Keratinocyte (primary cell): ENCODE measurements around the gene SLC9A6. TPM values are rescaled to one million over a fixed set of nuclear protein-coding genes. Genes with fewer than 3 reads are reported as not detected.

Source experiments
- DNase-seq: peaks from one replicate; pipeline ENCODE4 v3.0.0-alpha.2; 2011; ENCODE audit warnings: low read depth, missing footprints, low spot score
- FAIRE-seq: peaks from 2 replicates; lab custom pipeline; 2011; peaks lifted over from hg19 to GRCh38; lab: Jason Lieb, UNC
- H2AFZ ChIP-seq: 2 replicates; pipeline ENCODE4 v1.6.0; 2012; ENCODE audit warnings: low read length, control low read depth, inconsistent platforms; ENCODE audit not compliant: control insufficient read depth
- H3K27ac ChIP-seq: 2 replicates; pipeline ENCODE4 v1.5.1; 2011; ENCODE audit warnings: low read length; ENCODE audit not compliant: control insufficient read depth, insufficient read depth
- H3K27me3 ChIP-seq: 3 replicates; pipeline ENCODE4 v1.6.0; 2011; ENCODE audit warnings: low read length; ENCODE audit not compliant: control insufficient read depth, insufficient read depth; ENCODE audit errors: extremely low read depth
- H3K36me3 ChIP-seq, 2 experiments: 2 replicates in 1 of 2; 3 replicates in 1 of 2; pipeline ENCODE4 v1.5.1; 2011; ENCODE audit warnings: low read length in 2 of 2, mild to moderate bottlenecking in 1 of 2; ENCODE audit not compliant: control insufficient read depth in 2 of 2, insufficient read depth in 2 of 2; ENCODE audit errors: extremely low read depth in 1 of 2
- H3K4me1 ChIP-seq: 3 replicates; pipeline ENCODE4 v1.5.1; 2011; ENCODE audit warnings: low read length; ENCODE audit not compliant: control insufficient read depth, insufficient read depth; ENCODE audit errors: extremely low read depth
- H3K4me2 ChIP-seq: 3 replicates; pipeline ENCODE4 v1.6.0; 2011; ENCODE audit warnings: low read depth, low read length; ENCODE audit not compliant: control insufficient read depth, insufficient read depth; ENCODE audit errors: extremely low read depth
- H3K4me3 ChIP-seq, 3 experiments: fragments of 200-600 bp in 1 of 3; sonication (generic) in 1 of 3; 2 replicates in 2 of 3; 3 replicates in 1 of 3; pipeline ENCODE4 v1.5.1; 2011 to 2016; ENCODE audit warnings: low read length in 3 of 3, mild to moderate bottlenecking in 3 of 3, control low read depth in 2 of 3, inconsistent platforms in 1 of 3, low read depth in 1 of 3, mixed read lengths in 1 of 3, mixed run types in 1 of 3, moderate library complexity in 1 of 3; ENCODE audit not compliant: control insufficient read depth in 2 of 3, insufficient read depth in 2 of 3; ENCODE audit errors: extremely low read depth in 1 of 3
- H3K79me2 ChIP-seq: 2 replicates; pipeline ENCODE4 v1.6.0; 2012; ENCODE audit warnings: low read length; ENCODE audit not compliant: control insufficient read depth, insufficient read depth
- H3K9ac ChIP-seq: 3 replicates; pipeline ENCODE4 v1.6.0; 2011; ENCODE audit warnings: low read length; ENCODE audit not compliant: control insufficient read depth, insufficient read depth; ENCODE audit errors: extremely low read depth
- H3K9me1 ChIP-seq: 3 replicates; pipeline ENCODE4 v1.6.0; 2011; ENCODE audit warnings: low read length; ENCODE audit not compliant: control insufficient read depth, insufficient read depth; ENCODE audit errors: extremely low read depth
- H3K9me3 ChIP-seq: 2 replicates; pipeline ENCODE4 v1.5.1; 2012; ENCODE audit warnings: low read depth, low read length; ENCODE audit not compliant: control insufficient read depth
- H4K20me1 ChIP-seq: 3 replicates; pipeline ENCODE4 v1.6.0; 2011; ENCODE audit warnings: low read length; ENCODE audit not compliant: control insufficient read depth, insufficient read depth; ENCODE audit errors: extremely low read depth
- CTCF ChIP-seq, 3 experiments: IDR thresholded peaks in 1 of 3; conservative IDR thresholded peaks in 1 of 3; optimal IDR thresholded peaks in 1 of 3; 2 replicates in 2 of 3; 3 replicates in 1 of 3; pipeline versions ENCODE3 to v1.5.1; 2011; ENCODE audit warnings: low read length in 3 of 3, mild to moderate bottlenecking in 3 of 3, moderate library complexity in 2 of 3, control low read depth in 1 of 3, inconsistent platforms in 1 of 3; ENCODE audit not compliant: insufficient read depth in 2 of 3; ENCODE audit errors: extremely low read depth in 1 of 3
- EZH2 ChIP-seq: IDR thresholded peaks from one replicate; pipeline ENCODE4 v1.6.1; 2012; ENCODE audit warnings: inconsistent platforms, mild to moderate bottlenecking, low read length, moderate library complexity
- dilution Hi-C: fragments of 300-500 bp; cut with MboI; formaldehyde crosslinking; loops from one replicate; pipeline ENCODE4 v1.7.0; 2020; ENCODE audit warnings: low sequenced_read_pairs; ENCODE audit not compliant: extremely low pct_ligation_motif_present
- polyA plus RNA-seq, 5 experiments: library from polyadenylated mRNA; depleted of rRNA in 3 of 5; stranded (reverse) in 3 of 5; stranded (forward) in 1 of 5; unstranded in 1 of 5; fragments of >200 nt; gene quantifications; 1 replicate in 1 of 5; 2 replicates in 3 of 5; 3 replicates in 1 of 5; pipeline versions ENCODE4 v1.2.1 to v1.2.3, GENCODE V29; 2011 to 2012; ENCODE audit warnings: missing spikeins in 2 of 5, low read depth in 1 of 5, low replicate concordance in 1 of 5

Gene SLC9A6
- polyA plus RNA-seq, 1 donor (not counting 4 experiments of a cell fraction or from before 2014, with no cell fraction given) = 17.4 TPM

- Histone ChIP-seq H3K9ac (no peak overlapping the region), H4K20me1 (no peaks in the 10 kb centered on the region), H3K4me2 (no peak overlapping the region), H3K27me3 (no peaks in the 10 kb centered on the region), H3K9me1 (no peaks in the 10 kb centered on the region), H3K4me1 (no peaks in the 10 kb centered on the region), H3K27ac (no peak overlapping the region), H2AFZ (no peak overlapping the region), H3K4me3 (no peak overlapping the region), H3K9me3 (no peaks in the 10 kb centered on the region), H3K79me2 (no peaks in the 10 kb centered on the region), H3K36me3 (peaks cover 0 to 2% of the 10 kb centered on the region in 2 experiments)
- dilution Hi-C loops = no loop called here
- FAIRE-seq (no peak), DNase-seq (no peak)
- TF ChIP-seq EZH2 (no peak), CTCF (optimal IDR thresholded peaks at IDR 0.05 in 1 of 3, IDR thresholded peaks at IDR 0.05 in 1 of 3, conservative IDR thresholded peaks at IDR 0.05 in 1 of 3; ENCODE audit: extremely low read depth in 1 of 3, insufficient read depth in 2 of 3, low read length in 3 of 3) (no peak)
Measured at GRCh38 chrX:136016881-136017280, 31.6 kb downstream of the SLC9A6 start.

GRCh38 chrX:136019226-136019625, 34.0 kb downstream of the SLC9A6 start:
- Histone ChIP-seq H3K9ac (no peak overlapping the region), H3K9me1 (no peaks in the 10 kb centered on the region), H3K4me1 (no peaks in the 10 kb centered on the region), H2AFZ (no peak overlapping the region), H3K4me2 (no peak overlapping the region), H3K79me2 (no peaks in the 10 kb centered on the region), H3K36me3 (no peaks in the 10 kb centered on the region), H3K27ac (no peak overlapping the region), H3K27me3 (no peaks in the 10 kb centered on the region), H3K4me3 (no peak overlapping the region), H3K9me3 (no peaks in the 10 kb centered on the region), H4K20me1 (no peaks in the 10 kb centered on the region)
- TF ChIP-seq EZH2 (no peak), CTCF (optimal IDR thresholded peaks at IDR 0.05 in 1 of 3, IDR thresholded peaks at IDR 0.05 in 1 of 3, conservative IDR thresholded peaks at IDR 0.05 in 1 of 3; ENCODE audit: extremely low read depth in 1 of 3, insufficient read depth in 2 of 3, low read length in 3 of 3) (no peak)
- DNase-seq (no peak), FAIRE-seq (no peak)
- dilution Hi-C loops = no loop called here
